ENCODE measurements around the gene LHX6. TPM values are rescaled to one million over a fixed set of nuclear protein-coding genes. Genes with fewer than 3 reads are reported as not detected.

The LHX6 gene
- total RNA-seq, 2 donors from 2014 or later: not detected

DNA sequence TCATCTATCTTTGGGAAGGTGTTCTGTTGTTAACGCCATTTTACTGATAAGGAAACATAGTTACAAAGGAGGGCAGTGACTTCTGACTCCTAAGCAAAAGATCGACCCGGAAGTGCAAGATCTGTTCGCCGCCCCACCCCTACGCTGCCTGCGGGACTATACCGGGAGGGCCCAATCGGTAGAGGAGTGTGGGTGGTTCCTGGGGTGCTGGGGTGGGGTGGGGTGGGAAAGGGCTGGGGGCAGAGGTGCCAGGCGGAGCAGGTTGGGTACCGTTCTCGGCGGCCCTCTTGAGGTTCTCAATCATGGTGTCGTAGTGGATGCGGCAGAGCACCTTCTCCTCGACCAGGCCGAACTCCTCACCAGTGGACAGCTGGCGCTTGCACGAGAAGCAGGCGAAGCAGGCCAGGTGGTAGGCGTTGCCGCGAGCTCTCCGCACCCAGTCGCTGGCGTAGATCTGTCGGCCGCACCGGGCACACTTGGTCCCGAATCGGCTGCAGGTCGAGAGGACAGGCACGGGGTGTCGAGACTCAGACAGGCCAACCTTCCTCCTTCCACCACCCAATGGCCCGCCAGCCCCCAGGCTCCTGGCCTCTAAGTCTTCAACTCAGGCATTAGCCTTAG is 11.8 kb downstream of the LHX6 start:
- DNase-seq: no peak
- no peak for ATAC-seq
- H3K27me3 Mint-ChIP-seq: peaks cover 89% of the 10 kb centered on the region

GRCh38 chr9:122216138-122216797 is 12.5 kb downstream of the LHX6 start:
- H3K9me3 ChIP-seq (ENCODE audit: control insufficient read depth, low read length, poor library complexity, severe bottlenecking): no peaks in the 10 kb centered on the region
- Mint-ChIP-seq H3K4me3 (no peak overlapping the region), H3K4me1 (peaks cover 32% of the 10 kb centered on the region), H3K27me3 (peaks cover 89% of the 10 kb centered on the region), H3K36me3 (ENCODE audit: low read depth) (peaks cover 8% of the 10 kb centered on the region), H3K27ac (no peak overlapping the region)
- ATAC-seq (no peak), DNase-seq (no peak)

More for the DNA sequence above, 11.8 kb downstream of the LHX6 start:
- no peak overlapping the region for H3K27ac Mint-ChIP-seq
- peaks cover 8% of the 10 kb centered on the region for H3K36me3 Mint-ChIP-seq (ENCODE audit: low read depth)
- H3K4me3 Mint-ChIP-seq: no peak overlapping the region
- H3K9me3 ChIP-seq (ENCODE audit: control insufficient read depth, low read length, poor library complexity, severe bottlenecking): no peaks in the 10 kb centered on the region
- peaks cover 32% of the 10 kb centered on the region for H3K4me1 Mint-ChIP-seq

GRCh38 chr9:122215663-122216062 is 13.1 kb downstream of the LHX6 start:
- H3K4me3 Mint-ChIP-seq: no peak overlapping the region
- DNase-seq (no peak), ATAC-seq (no peak)
- peaks cover 8% of the 10 kb centered on the region for H3K36me3 Mint-ChIP-seq (ENCODE audit: low read depth)
- H3K9me3 ChIP-seq (ENCODE audit: control insufficient read depth, low read length, poor library complexity, severe bottlenecking): no peaks in the 10 kb centered on the region
- H3K27ac Mint-ChIP-seq: no peak overlapping the region
- H3K27me3 Mint-ChIP-seq: peaks cover 92% of the 10 kb centered on the region
- H3K4me1 Mint-ChIP-seq: peaks cover 32% of the 10 kb centered on the region

GRCh38 chr9:122214507-122214906 is 14.2 kb downstream of the LHX6 start:
- no peak for ATAC-seq
- H3K4me1 Mint-ChIP-seq: peaks cover 27% of the 10 kb centered on the region
- no peaks in the 10 kb centered on the region for H3K9me3 ChIP-seq (ENCODE audit: control insufficient read depth, low read length, poor library complexity, severe bottlenecking)
- no peak for DNase-seq
- H3K27ac Mint-ChIP-seq: no peak overlapping the region
- peaks cover 8% of the 10 kb centered on the region for H3K36me3 Mint-ChIP-seq (ENCODE audit: low read depth)
- H3K27me3 Mint-ChIP-seq: peaks cover 90% of the 10 kb centered on the region
- peak overlapping the region; percentile 77 for H3K4me3 Mint-ChIP-seq

- H3K4me1 Mint-ChIP-seq: peaks cover 24% of the 10 kb centered on the region
- peaks cover 88% of the 10 kb centered on the region for H3K27me3 Mint-ChIP-seq
- ATAC-seq (peak; percentile 78), DNase-seq (peak in 1 of 3 donors; percentile 28)
- no peaks in the 10 kb centered on the region for H3K9me3 ChIP-seq (ENCODE audit: control insufficient read depth, low read length, poor library complexity, severe bottlenecking)
- H3K27ac Mint-ChIP-seq: no peak overlapping the region
- peaks cover 8% of the 10 kb centered on the region for H3K36me3 Mint-ChIP-seq (ENCODE audit: low read depth)
- peak overlapping the region; percentile 81 for H3K4me3 Mint-ChIP-seq
Measured at GRCh38 chr9:122213589-122214413, 15.0 kb downstream of the LHX6 start.

- H3K27me3 Mint-ChIP-seq: peaks cover 83% of the 10 kb centered on the region
- H3K4me1 Mint-ChIP-seq: peaks cover 17% of the 10 kb centered on the region
- no peak for ATAC-seq
- no peaks in the 10 kb centered on the region for H3K9me3 ChIP-seq (ENCODE audit: control insufficient read depth, low read length, poor library complexity, severe bottlenecking)
- H3K4me3 Mint-ChIP-seq: peak overlapping the region; percentile 81
- H3K36me3 Mint-ChIP-seq (ENCODE audit: low read depth): peaks cover 8% of the 10 kb centered on the region
- DNase-seq: no peak
- no peak overlapping the region for H3K27ac Mint-ChIP-seq
Measured at GRCh38 chr9:122213102-122213588, 15.6 kb downstream of the LHX6 start.

- no peaks in the 10 kb centered on the region for H3K9me3 ChIP-seq (ENCODE audit: control insufficient read depth, low read length, poor library complexity, severe bottlenecking)
- DNase-seq (no peak), ATAC-seq (no peak)
- H3K27ac Mint-ChIP-seq: no peak overlapping the region
- H3K4me3 Mint-ChIP-seq: peak overlapping the region; percentile 81
- peaks cover 8% of the 10 kb centered on the region for H3K36me3 Mint-ChIP-seq (ENCODE audit: low read depth)
- peaks cover 83% of the 10 kb centered on the region for H3K27me3 Mint-ChIP-seq
- H3K4me1 Mint-ChIP-seq: peaks cover 14% of the 10 kb centered on the region
Measured at GRCh38 chr9:122212473-122213004, 16.2 kb downstream of the LHX6 start.

GRCh38 chr9:122209451-122209850 is 19.3 kb downstream of the LHX6 start:
- H3K9me3 ChIP-seq (ENCODE audit: control insufficient read depth, low read length, poor library complexity, severe bottlenecking): no peaks in the 10 kb centered on the region
- Mint-ChIP-seq H3K27me3 (peaks cover 70% of the 10 kb centered on the region), H3K36me3 (ENCODE audit: low read depth) (peaks cover 4% of the 10 kb centered on the region), H3K4me3 (no peak overlapping the region), H3K27ac (no peak overlapping the region), H3K4me1 (peaks cover 13% of the 10 kb centered on the region)
- DNase-seq (no peak), ATAC-seq (no peak)

GRCh38 chr9:122207096-122207495 is 21.7 kb downstream of the LHX6 start:
- Mint-ChIP-seq H3K4me1 (peaks cover 2% of the 10 kb centered on the region), H3K27me3 (peaks cover 53% of the 10 kb centered on the region), H3K36me3 (ENCODE audit: low read depth) (no peaks in the 10 kb centered on the region), H3K27ac (no peak overlapping the region), H3K4me3 (no peak overlapping the region)
- ATAC-seq (no peak), DNase-seq (no peak)
- H3K9me3 ChIP-seq (ENCODE audit: control insufficient read depth, low read length, poor library complexity, severe bottlenecking): no peaks in the 10 kb centered on the region

GRCh38 chr9:122206118-122207046 is 22.4 kb downstream of the LHX6 start:
- H3K9me3 ChIP-seq (ENCODE audit: control insufficient read depth, low read length, poor library complexity, severe bottlenecking): no peaks in the 10 kb centered on the region
- Mint-ChIP-seq H3K27ac (no peak overlapping the region), H3K36me3 (ENCODE audit: low read depth) (no peaks in the 10 kb centered on the region), H3K27me3 (peaks cover 46% of the 10 kb centered on the region), H3K4me3 (no peak overlapping the region), H3K4me1 (peaks cover 2% of the 10 kb centered on the region)
- ATAC-seq: no peak
- no peak for DNase-seq

- peaks cover under 1% of the 10 kb centered on the region for H3K4me1 Mint-ChIP-seq
- H3K27me3 Mint-ChIP-seq: peaks cover 34% of the 10 kb centered on the region
- no peak for DNase-seq
- H3K36me3 Mint-ChIP-seq (ENCODE audit: low read depth): no peaks in the 10 kb centered on the region
- H3K9me3 ChIP-seq (ENCODE audit: control insufficient read depth, low read length, poor library complexity, severe bottlenecking): no peaks in the 10 kb centered on the region
- no peak overlapping the region for H3K27ac Mint-ChIP-seq
- ATAC-seq: no peak
- no peak overlapping the region for H3K4me3 Mint-ChIP-seq
Measured at GRCh38 chr9:122205176-122205575, 23.6 kb downstream of the LHX6 start.

- no peak for DNase-seq
- H3K27me3 Mint-ChIP-seq: peaks cover 29% of the 10 kb centered on the region
- no peak overlapping the region for H3K4me3 Mint-ChIP-seq
- no peak for ATAC-seq
- H3K27ac Mint-ChIP-seq: no peak overlapping the region
- no peaks in the 10 kb centered on the region for H3K4me1 Mint-ChIP-seq
- H3K9me3 ChIP-seq (ENCODE audit: control insufficient read depth, low read length, poor library complexity, severe bottlenecking): no peaks in the 10 kb centered on the region
- H3K36me3 Mint-ChIP-seq (ENCODE audit: low read depth): no peaks in the 10 kb centered on the region
Measured at GRCh38 chr9:122204491-122204890, 24.3 kb downstream of the LHX6 start.

All from T-helper 17 cell (primary cell).